Keratinocyte (primary cell): ENCODE results near the gene MCTP2. TPM values are rescaled to one million over a fixed set of nuclear protein-coding genes. Genes with fewer than 3 reads are reported as not detected.

ENCODE experiments used
- DNase-seq: peaks from one replicate; pipeline ENCODE4 v3.0.0-alpha.2; 2011; ENCODE audit warnings: low read depth, missing footprints, low spot score
- FAIRE-seq: peaks from 2 replicates; lab custom pipeline; 2011; peaks lifted over from hg19 to GRCh38; lab: Jason Lieb, UNC
- H2AFZ ChIP-seq: 2 replicates; pipeline ENCODE4 v1.6.0; 2012; ENCODE audit warnings: low read length, control low read depth, inconsistent platforms; ENCODE audit not compliant: control insufficient read depth
- H3K27ac ChIP-seq: 2 replicates; pipeline ENCODE4 v1.5.1; 2011; ENCODE audit warnings: low read length; ENCODE audit not compliant: control insufficient read depth, insufficient read depth
- H3K27me3 ChIP-seq: 3 replicates; pipeline ENCODE4 v1.6.0; 2011; ENCODE audit warnings: low read length; ENCODE audit not compliant: control insufficient read depth, insufficient read depth; ENCODE audit errors: extremely low read depth
- H3K36me3 ChIP-seq, 2 experiments: 2 replicates in 1 of 2; 3 replicates in 1 of 2; pipeline ENCODE4 v1.5.1; 2011; ENCODE audit warnings: low read length in 2 of 2, mild to moderate bottlenecking in 1 of 2; ENCODE audit not compliant: control insufficient read depth in 2 of 2, insufficient read depth in 2 of 2; ENCODE audit errors: extremely low read depth in 1 of 2
- H3K4me1 ChIP-seq: 3 replicates; pipeline ENCODE4 v1.5.1; 2011; ENCODE audit warnings: low read length; ENCODE audit not compliant: control insufficient read depth, insufficient read depth; ENCODE audit errors: extremely low read depth
- H3K4me2 ChIP-seq: 3 replicates; pipeline ENCODE4 v1.6.0; 2011; ENCODE audit warnings: low read depth, low read length; ENCODE audit not compliant: control insufficient read depth, insufficient read depth; ENCODE audit errors: extremely low read depth
- H3K4me3 ChIP-seq, 3 experiments: fragments of 200-600 bp in 1 of 3; sonication (generic) in 1 of 3; 2 replicates in 2 of 3; 3 replicates in 1 of 3; pipeline ENCODE4 v1.5.1; 2011 to 2016; ENCODE audit warnings: low read length in 3 of 3, mild to moderate bottlenecking in 3 of 3, control low read depth in 2 of 3, inconsistent platforms in 1 of 3, low read depth in 1 of 3, mixed read lengths in 1 of 3, mixed run types in 1 of 3, moderate library complexity in 1 of 3; ENCODE audit not compliant: control insufficient read depth in 2 of 3, insufficient read depth in 2 of 3; ENCODE audit errors: extremely low read depth in 1 of 3
- H3K79me2 ChIP-seq: 2 replicates; pipeline ENCODE4 v1.6.0; 2012; ENCODE audit warnings: low read length; ENCODE audit not compliant: control insufficient read depth, insufficient read depth
- H3K9ac ChIP-seq: 3 replicates; pipeline ENCODE4 v1.6.0; 2011; ENCODE audit warnings: low read length; ENCODE audit not compliant: control insufficient read depth, insufficient read depth; ENCODE audit errors: extremely low read depth
- H3K9me1 ChIP-seq: 3 replicates; pipeline ENCODE4 v1.6.0; 2011; ENCODE audit warnings: low read length; ENCODE audit not compliant: control insufficient read depth, insufficient read depth; ENCODE audit errors: extremely low read depth
- H3K9me3 ChIP-seq: 2 replicates; pipeline ENCODE4 v1.5.1; 2012; ENCODE audit warnings: low read depth, low read length; ENCODE audit not compliant: control insufficient read depth
- H4K20me1 ChIP-seq: 3 replicates; pipeline ENCODE4 v1.6.0; 2011; ENCODE audit warnings: low read length; ENCODE audit not compliant: control insufficient read depth, insufficient read depth; ENCODE audit errors: extremely low read depth
- EZH2 ChIP-seq: IDR thresholded peaks from one replicate; pipeline ENCODE4 v1.6.1; 2012; ENCODE audit warnings: inconsistent platforms, mild to moderate bottlenecking, low read length, moderate library complexity
- dilution Hi-C: fragments of 300-500 bp; cut with MboI; formaldehyde crosslinking; loops from one replicate; pipeline ENCODE4 v1.7.0; 2020; ENCODE audit warnings: low sequenced_read_pairs; ENCODE audit not compliant: extremely low pct_ligation_motif_present
- polyA plus RNA-seq, 5 experiments: library from polyadenylated mRNA; depleted of rRNA in 3 of 5; stranded (reverse) in 3 of 5; stranded (forward) in 1 of 5; unstranded in 1 of 5; fragments of >200 nt; gene quantifications; 1 replicate in 1 of 5; 2 replicates in 3 of 5; 3 replicates in 1 of 5; pipeline versions ENCODE4 v1.2.1 to v1.2.3, GENCODE V29; 2011 to 2012; ENCODE audit warnings: missing spikeins in 2 of 5, low read depth in 1 of 5, low replicate concordance in 1 of 5
- TF ChIP-seq, protein P1 (sequence below), 3 experiments: IDR thresholded peaks in 1 of 3; conservative IDR thresholded peaks in 1 of 3; optimal IDR thresholded peaks in 1 of 3; 2 replicates in 2 of 3; 3 replicates in 1 of 3; pipeline versions ENCODE3 to v1.5.1; 2011; ENCODE audit warnings: low read length in 3 of 3, mild to moderate bottlenecking in 3 of 3, moderate library complexity in 2 of 3, control low read depth in 1 of 3, inconsistent platforms in 1 of 3; ENCODE audit not compliant: insufficient read depth in 2 of 3; ENCODE audit errors: extremely low read depth in 1 of 3

MCTP2 gene
- polyA plus RNA-seq, 1 donor (not counting 4 experiments of a cell fraction or from before 2014, with no cell fraction given): 22.0 TPM

DNA sequence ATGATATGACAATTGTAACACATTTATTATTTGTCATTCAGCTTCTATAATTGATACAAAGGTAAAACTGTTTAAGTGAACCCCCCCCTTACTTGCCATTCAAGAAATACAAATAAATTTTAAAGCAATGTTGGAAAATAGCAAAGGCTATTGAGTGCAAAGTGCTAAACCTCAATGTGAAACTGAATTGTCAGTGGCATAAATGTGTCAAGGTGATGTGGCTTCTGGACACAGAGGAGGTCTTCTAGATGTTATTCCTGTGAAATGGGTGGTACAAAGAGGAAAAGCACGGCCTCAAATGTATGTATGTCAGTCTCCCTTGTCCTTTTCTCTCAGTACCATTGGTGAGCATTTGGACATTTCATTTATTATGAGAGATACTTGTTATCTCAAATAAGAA is 149.4 kb downstream of the MCTP2 start:
- Histone ChIP-seq H4K20me1 (no peaks in the 10 kb centered on the region), H3K9ac (no peak overlapping the region), H3K4me2 (no peak overlapping the region), H3K79me2 (no peaks in the 10 kb centered on the region), H3K4me1 (no peaks in the 10 kb centered on the region), H3K27ac (no peak overlapping the region), H3K36me3 (peaks cover 0 to 4% of the 10 kb centered on the region in 2 experiments), H3K9me1 (no peaks in the 10 kb centered on the region), H3K27me3 (no peaks in the 10 kb centered on the region), H3K4me3 (no peak overlapping the region), H2AFZ (no peak overlapping the region), H3K9me3 (no peaks in the 10 kb centered on the region)
- dilution Hi-C loops: no loop called here
- DNase-seq (no peak), FAIRE-seq (no peak)
- TF ChIP-seq, protein P1, sequence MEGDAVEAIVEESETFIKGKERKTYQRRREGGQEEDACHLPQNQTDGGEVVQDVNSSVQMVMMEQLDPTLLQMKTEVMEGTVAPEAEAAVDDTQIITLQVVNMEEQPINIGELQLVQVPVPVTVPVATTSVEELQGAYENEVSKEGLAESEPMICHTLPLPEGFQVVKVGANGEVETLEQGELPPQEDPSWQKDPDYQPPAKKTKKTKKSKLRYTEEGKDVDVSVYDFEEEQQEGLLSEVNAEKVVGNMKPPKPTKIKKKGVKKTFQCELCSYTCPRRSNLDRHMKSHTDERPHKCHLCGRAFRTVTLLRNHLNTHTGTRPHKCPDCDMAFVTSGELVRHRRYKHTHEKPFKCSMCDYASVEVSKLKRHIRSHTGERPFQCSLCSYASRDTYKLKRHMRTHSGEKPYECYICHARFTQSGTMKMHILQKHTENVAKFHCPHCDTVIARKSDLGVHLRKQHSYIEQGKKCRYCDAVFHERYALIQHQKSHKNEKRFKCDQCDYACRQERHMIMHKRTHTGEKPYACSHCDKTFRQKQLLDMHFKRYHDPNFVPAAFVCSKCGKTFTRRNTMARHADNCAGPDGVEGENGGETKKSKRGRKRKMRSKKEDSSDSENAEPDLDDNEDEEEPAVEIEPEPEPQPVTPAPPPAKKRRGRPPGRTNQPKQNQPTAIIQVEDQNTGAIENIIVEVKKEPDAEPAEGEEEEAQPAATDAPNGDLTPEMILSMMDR (optimal IDR thresholded peaks at IDR 0.05 in 1 of 3, IDR thresholded peaks at IDR 0.05 in 1 of 3, conservative IDR thresholded peaks at IDR 0.05 in 1 of 3; ENCODE audit: extremely low read depth in 1 of 3, insufficient read depth in 2 of 3, low read length in 3 of 3): no peak
- TF ChIP-seq EZH2: no peak

GRCh38 chr15:94381384-94381783 is 150.0 kb downstream of the MCTP2 start:
- H3K27ac ChIP-seq: no peak overlapping the region
- H4K20me1 ChIP-seq: no peaks in the 10 kb centered on the region
- FAIRE-seq (no peak), DNase-seq (no peak)
- no peaks in the 10 kb centered on the region for H3K4me1 ChIP-seq
- no peak overlapping the region for H3K4me2 ChIP-seq
- no peak overlapping the region for H3K9ac ChIP-seq
- H3K36me3 ChIP-seq: peaks cover 0 to 2% of the 10 kb centered on the region in 2 experiments
- no peak for TF ChIP-seq EZH2
- TF ChIP-seq, protein P1 (optimal IDR thresholded peaks at IDR 0.05 in 1 of 3, IDR thresholded peaks at IDR 0.05 in 1 of 3, conservative IDR thresholded peaks at IDR 0.05 in 1 of 3; ENCODE audit: extremely low read depth in 1 of 3, insufficient read depth in 2 of 3, low read length in 3 of 3): no peak
- H3K9me1 ChIP-seq: no peaks in the 10 kb centered on the region
- H3K27me3 ChIP-seq: no peaks in the 10 kb centered on the region
- dilution Hi-C loops: no loop called here
- H2AFZ ChIP-seq: no peak overlapping the region
- no peaks in the 10 kb centered on the region for H3K79me2 ChIP-seq
- H3K9me3 ChIP-seq: no peaks in the 10 kb centered on the region
- no peak overlapping the region for H3K4me3 ChIP-seq
